ENCODE results near the gene DIDO1.
"Not testable (repeated sequence)": the region's sequence is repeated elsewhere in the genome, so short reads cannot be mapped to it uniquely, and the experiment has no call there.

The DIDO1 gene

DNA sequence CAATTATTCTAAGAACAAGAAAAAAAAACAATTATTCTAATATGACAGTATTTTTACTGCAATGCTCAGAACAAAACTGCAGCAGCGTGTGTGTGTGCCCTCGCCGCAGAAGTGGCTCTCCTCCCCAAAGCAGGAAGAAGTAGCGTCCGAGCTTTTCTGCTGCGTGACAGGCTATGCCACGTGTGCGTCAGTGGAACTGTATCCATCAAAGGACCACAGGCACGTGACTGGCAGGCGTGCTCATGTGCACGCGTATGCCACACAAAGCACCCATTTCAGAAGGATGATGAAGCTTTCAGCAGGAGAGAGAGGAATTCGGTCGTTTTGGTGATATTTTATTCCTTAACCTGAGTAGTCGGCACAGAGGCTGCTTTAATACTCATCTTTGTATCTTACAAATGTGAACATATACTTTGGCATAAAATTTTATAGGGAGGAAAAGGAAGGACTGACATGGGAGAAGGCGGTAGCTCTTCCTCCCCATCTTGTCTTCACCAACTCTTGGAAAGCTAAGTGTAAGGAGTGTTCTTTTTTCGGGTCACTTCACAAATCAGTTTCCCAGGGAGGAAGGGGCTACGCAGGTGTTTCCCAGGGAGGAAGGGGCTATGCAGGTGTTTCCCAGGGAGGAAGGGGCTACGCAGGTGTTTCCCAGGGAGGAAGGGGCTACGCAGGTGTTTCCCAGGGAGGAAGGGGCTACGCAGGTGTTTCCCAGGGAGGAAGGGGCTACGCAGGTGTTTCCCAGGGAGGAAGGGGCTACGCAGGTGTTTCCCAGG, 68.1 kb downstream of the DIDO1 start:
- Histone ChIP-seq H3K4me1 (peaks cover 13% of the 10 kb centered on the region), H3K36me3 (peaks cover 43% of the 10 kb centered on the region), H3K27me3 (no peaks in the 10 kb centered on the region), H3K9me3 (no peaks in the 10 kb centered on the region), H3K4me3 (ENCODE audit: low read depth, low read length) (no peak overlapping the region)
- no peak for DNase-seq
- TF ChIP-seq, protein P1, sequence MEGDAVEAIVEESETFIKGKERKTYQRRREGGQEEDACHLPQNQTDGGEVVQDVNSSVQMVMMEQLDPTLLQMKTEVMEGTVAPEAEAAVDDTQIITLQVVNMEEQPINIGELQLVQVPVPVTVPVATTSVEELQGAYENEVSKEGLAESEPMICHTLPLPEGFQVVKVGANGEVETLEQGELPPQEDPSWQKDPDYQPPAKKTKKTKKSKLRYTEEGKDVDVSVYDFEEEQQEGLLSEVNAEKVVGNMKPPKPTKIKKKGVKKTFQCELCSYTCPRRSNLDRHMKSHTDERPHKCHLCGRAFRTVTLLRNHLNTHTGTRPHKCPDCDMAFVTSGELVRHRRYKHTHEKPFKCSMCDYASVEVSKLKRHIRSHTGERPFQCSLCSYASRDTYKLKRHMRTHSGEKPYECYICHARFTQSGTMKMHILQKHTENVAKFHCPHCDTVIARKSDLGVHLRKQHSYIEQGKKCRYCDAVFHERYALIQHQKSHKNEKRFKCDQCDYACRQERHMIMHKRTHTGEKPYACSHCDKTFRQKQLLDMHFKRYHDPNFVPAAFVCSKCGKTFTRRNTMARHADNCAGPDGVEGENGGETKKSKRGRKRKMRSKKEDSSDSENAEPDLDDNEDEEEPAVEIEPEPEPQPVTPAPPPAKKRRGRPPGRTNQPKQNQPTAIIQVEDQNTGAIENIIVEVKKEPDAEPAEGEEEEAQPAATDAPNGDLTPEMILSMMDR (IDR thresholded peaks at IDR 0.05; ENCODE audit: low read depth, low read length) = no peak

DNA sequence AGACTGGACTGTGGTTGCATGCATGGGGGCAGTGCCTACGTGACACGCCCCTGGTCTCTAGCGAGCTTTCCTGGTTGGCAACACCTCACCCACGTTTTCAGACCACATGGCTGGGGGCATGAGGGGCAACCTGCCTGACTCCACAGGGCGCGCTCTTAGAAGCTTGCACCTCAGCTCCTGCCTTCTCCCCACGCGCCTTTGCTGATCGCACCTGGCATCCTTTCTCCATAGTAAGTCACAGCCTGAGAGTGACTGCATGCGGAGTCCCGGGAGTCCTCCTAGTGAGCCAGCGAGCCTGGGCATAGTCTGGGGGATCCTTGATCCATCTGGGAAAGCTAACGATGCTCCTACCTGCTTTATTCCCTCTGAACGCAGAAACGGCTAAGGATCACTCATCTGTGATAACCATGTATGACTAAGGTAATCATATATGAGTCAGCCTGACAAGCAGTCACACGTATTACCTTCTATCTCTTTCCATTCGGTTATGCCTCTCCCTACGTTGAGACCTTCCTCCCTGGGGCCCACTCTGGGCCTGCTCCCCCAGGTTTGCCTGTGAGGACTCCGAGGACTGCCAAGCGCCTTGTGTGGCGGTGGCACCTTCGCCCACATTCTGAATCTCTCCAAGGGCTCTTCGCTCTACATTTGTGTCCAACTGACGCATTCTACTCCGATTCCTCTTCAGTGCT, 69.2 kb downstream of the DIDO1 start:
- Histone ChIP-seq H3K4me3 (ENCODE audit: low read depth, low read length) (no peak overlapping the region), H3K36me3 (peaks cover 50% of the 10 kb centered on the region), H3K4me1 (peaks cover 11% of the 10 kb centered on the region), H3K27me3 (no peaks in the 10 kb centered on the region), H3K9me3 (no peaks in the 10 kb centered on the region)
- TF ChIP-seq, protein P1 (IDR thresholded peaks at IDR 0.05; ENCODE audit: low read depth, low read length) = no peak
- no peak for DNase-seq

DNA sequence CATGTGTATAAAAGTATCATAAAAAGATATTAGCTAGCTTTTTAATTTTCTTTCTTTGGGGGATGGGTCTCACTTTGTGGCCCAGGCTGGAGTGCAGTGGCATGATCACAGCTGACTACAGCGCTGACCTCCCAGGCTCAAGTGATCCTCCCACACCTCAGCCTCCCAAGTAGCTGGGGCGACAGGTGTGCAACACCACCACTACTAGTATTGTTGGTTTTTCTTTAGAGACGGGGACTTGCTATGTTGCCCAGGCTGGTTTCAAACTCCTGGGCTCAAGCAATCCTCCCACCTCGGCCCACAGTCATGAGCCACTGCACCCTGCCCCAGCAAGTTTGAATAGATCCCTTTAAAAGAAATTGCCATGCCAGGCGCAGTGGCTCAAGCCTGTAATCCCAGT, 71.2 kb downstream of the DIDO1 start:
- no peak overlapping the region for H3K4me3 ChIP-seq (ENCODE audit: low read depth, low read length)
- peaks cover 7% of the 10 kb centered on the region for H3K4me1 ChIP-seq
- TF ChIP-seq, protein P1 (IDR thresholded peaks at IDR 0.05; ENCODE audit: low read depth, low read length) = no peak
- H3K36me3 ChIP-seq = peaks cover 59% of the 10 kb centered on the region
- no peaks in the 10 kb centered on the region for H3K27me3 ChIP-seq
- no peaks in the 10 kb centered on the region for H3K9me3 ChIP-seq
- no peak for DNase-seq

DNA sequence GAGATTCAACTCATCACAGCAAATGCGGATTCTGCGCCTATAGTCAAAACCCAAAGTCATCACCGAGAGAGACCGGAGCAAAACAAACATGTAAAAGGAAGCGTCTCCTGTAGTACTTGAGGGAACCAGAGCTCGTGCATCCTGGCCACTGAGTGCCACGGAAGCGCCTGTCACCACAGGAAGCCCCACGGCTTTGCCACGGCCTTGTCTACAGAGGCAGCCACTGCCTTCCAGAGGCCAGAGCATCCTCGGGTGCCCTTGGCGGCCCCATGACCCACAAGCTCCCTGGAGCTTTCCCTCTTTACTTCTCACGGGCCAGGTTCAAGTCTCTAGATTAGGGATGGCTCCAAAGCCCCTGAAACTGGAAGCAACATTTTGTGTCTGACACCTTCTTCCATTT, 72.2 kb downstream of the DIDO1 start:
- Histone ChIP-seq H3K36me3 (peaks cover 56% of the 10 kb centered on the region), H3K4me1 (peaks cover 1% of the 10 kb centered on the region), H3K27me3 (no peaks in the 10 kb centered on the region), H3K4me3 (ENCODE audit: low read depth, low read length) (no peak overlapping the region), H3K9me3 (no peaks in the 10 kb centered on the region)
- DNase-seq = no peak
- TF ChIP-seq, protein P1 (IDR thresholded peaks at IDR 0.05; ENCODE audit: low read depth, low read length) = no peak

DNA sequence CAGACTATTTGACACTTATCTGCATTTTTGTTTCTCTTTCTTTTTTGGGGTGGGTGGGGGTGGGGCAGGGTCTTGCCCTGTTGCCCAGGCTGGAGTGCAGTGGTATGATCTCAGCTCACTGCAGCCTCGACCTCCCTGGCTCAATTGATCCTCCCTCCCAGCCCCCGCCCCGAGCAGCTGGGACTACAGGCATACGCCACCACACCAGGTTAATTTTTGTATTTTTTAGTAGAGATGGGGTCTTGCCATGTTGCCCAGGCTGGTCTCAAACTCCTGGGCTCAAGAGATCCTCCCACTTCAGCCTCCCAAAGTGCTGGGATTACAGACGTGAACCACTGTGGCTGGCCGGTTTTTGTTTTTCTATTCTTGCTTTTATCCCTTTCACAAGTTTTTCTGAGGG, 73.0 kb downstream of the DIDO1 start:
- peaks cover 53% of the 10 kb centered on the region for H3K36me3 ChIP-seq

DNA sequence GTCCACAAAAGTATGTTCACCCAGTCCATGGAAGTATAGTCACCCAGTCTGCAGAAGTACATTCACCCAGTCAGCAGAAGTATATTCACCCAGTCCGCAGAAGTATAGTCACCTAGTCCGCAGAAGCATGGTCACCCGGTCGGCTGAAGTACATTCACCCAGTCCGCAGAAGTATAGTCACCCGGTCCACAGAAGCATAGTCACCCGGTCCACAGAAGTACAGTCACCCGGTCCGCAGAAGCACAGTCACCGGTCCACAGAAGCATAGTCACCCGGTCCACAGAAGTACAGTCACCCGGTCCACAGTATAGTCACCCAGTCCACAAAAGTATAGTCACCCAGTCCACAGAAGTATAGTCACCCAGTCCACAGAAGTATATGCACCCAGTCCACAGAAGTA, 73.5 kb downstream of the DIDO1 start:
- Histone ChIP-seq H3K27me3 (no peaks in the 10 kb centered on the region), H3K36me3 (peaks cover 53% of the 10 kb centered on the region), H3K4me3 (ENCODE audit: low read depth, low read length) (no peak overlapping the region), H3K4me1 (no peaks in the 10 kb centered on the region), H3K9me3 (no peaks in the 10 kb centered on the region)
- TF ChIP-seq, protein P1 (IDR thresholded peaks at IDR 0.05; ENCODE audit: low read depth, low read length) = no peak
- no peak for DNase-seq

More for the DNA sequence above, 73.0 kb downstream of the DIDO1 start:
- H3K4me1 ChIP-seq; DNase-seq; H3K27me3 ChIP-seq; H3K9me3 ChIP-seq; H3K4me3 ChIP-seq (ENCODE audit: low read depth, low read length): not testable (repeated sequence)

Measured in BE2C (cell line).